Liver (tissue), 3 donors: ENCODE measurements around the gene GALNTL6.

ENCODE experiments used
- CTCF ChIP-seq: fragments of 150-350 bp; IDR thresholded peaks from 2 replicates; pipeline ENCODE4 v1.5.1; 2017; ENCODE audit warnings: improper control_type of control experiment, low read depth, low read length; ENCODE audit not compliant: missing input control
- TF ChIP-seq, protein P1 (sequence below): IDR thresholded peaks from 2 replicates; pipeline ENCODE4 v1.6.1; 2016; ENCODE audit warnings: antibody characterized with exemption
- donor health status: healthy.
- donor health status: healthy.

DNA sequence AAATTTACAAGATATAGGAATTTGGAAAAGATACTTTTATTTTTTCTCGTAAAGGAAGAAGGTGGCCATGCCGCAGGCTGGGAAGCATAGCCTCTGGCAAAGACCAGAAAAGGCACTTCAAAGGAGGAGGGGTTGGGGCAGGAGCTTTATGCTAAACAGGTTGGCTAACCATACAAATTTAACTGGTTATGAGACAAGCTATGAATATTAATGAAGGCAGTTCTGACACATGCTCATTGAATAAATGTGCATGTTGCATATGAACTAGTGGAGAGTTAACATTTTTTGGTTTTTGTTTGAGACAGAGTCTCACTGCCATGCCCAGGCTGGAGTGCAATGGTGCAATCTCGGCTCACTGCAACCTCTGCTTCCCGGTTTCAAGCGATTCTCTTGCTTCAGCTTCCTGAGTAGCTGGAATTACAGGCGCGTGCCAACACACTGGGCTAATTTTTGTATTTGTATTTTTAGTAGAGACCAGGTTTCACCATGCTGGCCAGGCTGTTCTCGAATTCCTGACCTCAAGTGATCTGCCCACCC, 36.5 kb downstream of the GALNTL6 start:
- TF ChIP-seq CTCF: no peak
- TF ChIP-seq, protein P1, sequence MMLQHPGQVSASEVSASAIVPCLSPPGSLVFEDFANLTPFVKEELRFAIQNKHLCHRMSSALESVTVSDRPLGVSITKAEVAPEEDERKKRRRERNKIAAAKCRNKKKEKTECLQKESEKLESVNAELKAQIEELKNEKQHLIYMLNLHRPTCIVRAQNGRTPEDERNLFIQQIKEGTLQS: no peak
